Right atrium auricular region (tissue), 2 donors: ENCODE data around the gene EMILIN2. TPM values are rescaled to one million over a fixed set of nuclear protein-coding genes. Genes with fewer than 3 reads are reported as not detected.
A peak's percentile ranks its signal among the peaks of the same experiment; 100 is the strongest.

Experiments
- DNase-seq: peaks from one replicate; pipeline ENCODE4 v3.0.0-alpha.2; 2019; ENCODE audit warnings: low spot score
- H3K27ac ChIP-seq, 2 donors: fragments of 200-600 bp; sonication (generic); 1 replicate in 1 of 2; 2 replicates in 1 of 2; pipeline ENCODE4 v1.5.1; 2016 to 2019
- H3K27me3 ChIP-seq, 2 donors: fragments of 200-600 bp; sonication (generic); one replicate each; pipeline versions ENCODE4 v1.5.1 to v1.6.0; 2017 to 2019
- H3K36me3 ChIP-seq: fragments of 200-600 bp; sonication (generic); one replicate; pipeline ENCODE4 v1.5.1; 2016
- H3K4me1 ChIP-seq, 2 donors: fragments of 200-600 bp; sonication (generic); one replicate each; pipeline versions ENCODE4 v1.5.1 to v1.6.0; 2017 to 2019
- H3K4me3 ChIP-seq, 2 donors: fragments of 200-600 bp; sonication (generic); 1 replicate in 1 of 2; 2 replicates in 1 of 2; pipeline ENCODE4 v1.5.1; 2017 to 2019; ENCODE audit warnings: mild to moderate bottlenecking in 1 of 2, moderate library complexity in 1 of 2
- H3K9me3 ChIP-seq, 2 donors: fragments of 200-600 bp; sonication (generic); one replicate each; pipeline ENCODE4 v1.5.1; 2019
- CTCF ChIP-seq, 2 donors: fragments of 200-600 bp; sonication (generic); IDR thresholded peaks; one replicate each; pipeline ENCODE4 v1.5.1; 2019; ENCODE audit warnings: antibody characterized with exemption in 2 of 2
- total RNA-seq, 2 donors: library from RNA; depleted of rRNA; stranded (reverse); fragments of >200 nt; gene quantifications; one replicate each; pipeline ENCODE4 v1.1.0, GENCODE V29; 2016

EMILIN2 gene
- total RNA-seq, 2 donors from 2014 or later: 6.9 to 13.2 TPM

- no peaks in the 10 kb centered on the region for H3K9me3 ChIP-seq
- TF ChIP-seq CTCF (IDR thresholded peaks at IDR 0.05): no peak
- no peak overlapping the region for H3K27ac ChIP-seq
- peaks cover 0 to 8% of the 10 kb centered on the region in 2 donors for H3K4me1 ChIP-seq
- peaks cover 64% of the 10 kb centered on the region for H3K36me3 ChIP-seq
- no peak overlapping the region for H3K4me3 ChIP-seq
- no peak for DNase-seq
- no peaks in the 10 kb centered on the region for H3K27me3 ChIP-seq
Observed at GRCh38 chr18:2926528-2926927, 79.7 kb downstream of the EMILIN2 start.

GRCh38 chr18:2927745-2928144 is 80.9 kb downstream of the EMILIN2 start:
- Histone ChIP-seq H3K36me3 (peaks cover 51% of the 10 kb centered on the region), H3K27ac (no peak overlapping the region), H3K9me3 (no peaks in the 10 kb centered on the region), H3K4me1 (peaks cover 0 to 8% of the 10 kb centered on the region in 2 donors), H3K4me3 (no peak overlapping the region), H3K27me3 (no peaks in the 10 kb centered on the region)
- TF ChIP-seq CTCF (IDR thresholded peaks at IDR 0.05): no peak
- no peak for DNase-seq

GRCh38 chr18:2932247-2933181 is 85.7 kb downstream of the EMILIN2 start:
- Histone ChIP-seq H3K27me3 (no peaks in the 10 kb centered on the region), H3K9me3 (no peaks in the 10 kb centered on the region), H3K4me3 (no peak overlapping the region), H3K27ac (no peak overlapping the region), H3K36me3 (peaks cover 30% of the 10 kb centered on the region), H3K4me1 (no peaks in the 10 kb centered on the region)
- peak; percentile 53 to 79 for TF ChIP-seq CTCF (IDR thresholded peaks at IDR 0.05)
- no peak for DNase-seq

- Histone ChIP-seq H3K27me3 (no peaks in the 10 kb centered on the region), H3K4me3 (no peak overlapping the region), H3K9me3 (no peaks in the 10 kb centered on the region), H3K4me1 (no peaks in the 10 kb centered on the region), H3K36me3 (peaks cover 36% of the 10 kb centered on the region), H3K27ac (no peak overlapping the region)
- no peak for DNase-seq
- TF ChIP-seq CTCF (IDR thresholded peaks at IDR 0.05): no peak
Observed at GRCh38 chr18:2933995-2934394, 87.2 kb downstream of the EMILIN2 start.

GRCh38 chr18:2935438-2936192 is 88.8 kb downstream of the EMILIN2 start:
- no peaks in the 10 kb centered on the region for H3K4me1 ChIP-seq
- no peaks in the 10 kb centered on the region for H3K27me3 ChIP-seq
- TF ChIP-seq CTCF (IDR thresholded peaks at IDR 0.05): no peak
- DNase-seq: no peak
- no peak overlapping the region for H3K4me3 ChIP-seq
- H3K27ac ChIP-seq: no peak overlapping the region
- H3K36me3 ChIP-seq: peaks cover 28% of the 10 kb centered on the region
- no peaks in the 10 kb centered on the region for H3K9me3 ChIP-seq
